Endometrium (tissue), 2 donors: Measurements from ENCODE around the gene SLC9A9.
A peak's percentile ranks its signal among the peaks of the same experiment; 100 is the strongest.
"Not testable (repeated sequence)": the region's sequence is repeated elsewhere in the genome, so short reads cannot be mapped to it uniquely, and the experiment has no call there.

Experiments used
- FAIRE-seq: peaks from 2 replicates; lab custom pipeline; 2012; peaks lifted over from hg19 to GRCh38; lab: Jason Lieb, UNC
- donor health status: control.
- donor health status: control.

Gene SLC9A9

DNA sequence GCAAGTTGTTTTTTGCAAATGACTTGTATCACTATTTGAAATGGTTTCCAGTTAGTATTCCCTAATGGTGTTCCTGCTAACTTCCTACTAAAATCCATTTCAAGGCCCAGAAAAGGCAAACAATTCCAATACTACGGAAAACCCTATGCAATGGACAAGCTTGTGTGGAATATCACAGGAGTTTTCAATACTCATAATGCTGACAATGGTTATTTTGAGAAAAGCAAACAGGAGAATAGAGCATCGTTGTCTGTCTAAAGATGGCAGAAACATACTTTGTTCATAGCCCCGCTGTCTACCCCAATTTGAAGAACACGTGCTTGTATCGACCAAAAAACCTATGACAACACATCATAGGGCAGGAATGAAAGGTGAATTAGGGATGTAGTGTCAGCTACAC is 400.8 kb downstream of the SLC9A9 start:
- no peak for FAIRE-seq

DNA sequence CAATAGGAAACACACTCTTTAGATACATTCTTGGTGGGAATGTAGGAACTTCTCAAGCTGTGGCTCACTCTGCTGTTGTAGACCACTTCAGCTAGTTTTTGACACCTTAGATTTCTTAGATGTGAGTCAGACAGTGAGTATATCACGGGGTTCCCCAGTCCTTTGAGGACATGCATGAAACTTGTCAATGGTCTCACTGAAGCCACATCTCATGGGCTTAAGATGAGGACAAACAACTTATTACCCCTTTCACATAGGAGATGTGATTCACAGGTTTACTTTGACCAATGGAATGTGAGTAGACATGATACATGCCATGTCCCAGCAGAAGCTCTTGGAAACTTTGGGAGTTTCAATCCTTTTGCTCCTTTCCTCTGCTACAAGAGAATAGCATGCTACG is 403.1 kb downstream of the SLC9A9 start:
- FAIRE-seq: no peak

DNA sequence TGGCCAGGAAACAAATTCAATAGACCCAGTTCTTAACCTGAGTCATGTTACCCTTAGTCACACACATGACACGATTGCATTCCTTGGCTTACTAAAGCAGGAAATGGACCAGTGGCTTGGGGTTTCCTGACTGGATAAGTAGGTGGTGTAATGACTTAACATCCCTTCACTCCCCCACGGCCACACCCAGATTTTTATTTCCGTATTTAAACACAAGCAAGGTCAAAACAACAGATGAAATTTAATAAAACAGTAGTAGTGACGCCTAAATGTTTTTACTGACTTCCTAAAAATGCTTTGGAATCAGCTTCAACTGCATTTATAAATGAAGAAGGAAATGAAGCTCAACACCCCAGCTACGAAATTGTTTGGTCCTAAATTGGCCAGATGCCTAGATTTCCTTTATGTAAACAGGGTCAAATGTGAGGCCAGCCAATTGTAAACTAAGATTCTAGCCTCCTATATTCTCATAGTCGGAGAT is 404.4 kb downstream of the SLC9A9 start:
- FAIRE-seq: peak; percentile 87

DNA sequence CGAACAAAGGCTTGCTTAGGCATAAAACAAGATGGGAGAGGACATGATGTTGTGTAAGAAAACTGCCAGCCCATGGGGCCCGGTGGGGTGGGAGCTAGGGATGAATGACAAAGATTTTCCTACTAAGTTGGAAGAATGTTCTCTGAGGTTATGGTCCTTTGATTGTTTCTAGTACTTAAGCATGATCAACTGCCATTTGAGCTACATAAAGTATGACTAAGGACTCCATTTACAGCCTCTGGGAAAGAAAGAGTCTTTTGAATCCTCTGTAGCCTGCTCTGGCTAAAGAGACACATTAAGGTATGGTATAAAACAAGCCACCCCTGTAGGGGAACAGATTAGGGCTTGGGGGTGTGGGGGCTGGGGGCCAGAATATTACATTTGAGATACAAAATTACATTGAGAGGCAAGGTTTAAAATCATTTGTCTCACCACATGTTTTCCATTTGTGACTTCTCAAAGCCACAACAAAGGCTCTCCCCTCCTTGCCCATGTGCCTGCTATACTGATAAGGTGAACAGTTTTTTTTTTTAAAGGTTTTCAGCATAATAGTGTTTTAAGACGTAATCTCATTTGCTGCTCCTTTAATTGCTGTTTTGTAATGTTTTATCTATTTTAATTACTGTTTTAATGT is 405.3 kb downstream of the SLC9A9 start:
- FAIRE-seq: no peak

DNA sequence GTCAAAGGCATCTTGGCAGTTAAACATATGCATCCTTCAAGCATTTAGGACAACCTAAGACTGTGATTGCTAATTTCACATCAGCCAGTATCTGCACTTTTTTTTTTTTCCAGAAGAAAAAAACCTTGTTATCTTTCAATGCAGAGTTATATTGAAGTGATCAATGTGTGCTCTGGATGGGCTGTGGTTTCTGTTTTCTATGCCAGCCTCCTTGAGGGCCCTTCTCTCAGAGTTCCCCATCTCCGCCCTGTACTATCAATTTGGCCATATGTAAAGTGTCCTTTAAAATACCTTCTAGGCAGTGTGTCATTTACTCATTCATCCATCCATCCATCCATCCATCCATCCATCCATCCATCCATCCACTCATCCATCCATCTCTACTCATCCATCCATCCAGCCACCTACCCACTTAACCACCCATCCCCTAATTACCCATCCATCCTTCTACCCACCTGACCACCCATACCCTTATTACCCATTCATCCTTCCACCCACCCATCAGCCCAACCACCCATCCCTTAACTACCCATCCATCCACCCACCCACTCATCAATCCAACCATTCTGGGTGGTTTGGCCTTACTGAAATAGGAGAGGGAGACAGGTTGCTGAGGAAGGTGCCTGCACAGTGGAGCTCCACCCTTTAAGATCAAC is 406.6 kb downstream of the SLC9A9 start:
- FAIRE-seq: no peak

DNA sequence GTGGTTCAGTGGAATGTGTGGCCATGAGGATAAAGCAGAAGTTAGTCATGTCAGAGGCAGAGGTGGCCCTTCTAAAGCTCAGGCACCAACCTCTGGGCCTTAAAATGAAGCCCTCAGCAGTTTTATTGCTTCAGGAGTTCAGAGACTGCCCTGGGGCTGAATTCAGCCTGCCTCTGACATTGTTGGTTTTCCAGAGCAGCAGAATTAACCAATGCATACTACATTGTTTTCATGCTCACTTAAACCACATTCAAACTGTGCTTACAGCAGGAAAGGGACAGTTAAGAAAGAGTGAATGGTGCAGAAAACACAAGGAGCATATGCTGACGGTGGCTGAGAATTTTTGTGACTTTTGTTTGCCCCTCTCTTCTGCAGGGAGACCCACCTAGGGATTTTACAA is 408.5 kb downstream of the SLC9A9 start:
- no peak for FAIRE-seq

DNA sequence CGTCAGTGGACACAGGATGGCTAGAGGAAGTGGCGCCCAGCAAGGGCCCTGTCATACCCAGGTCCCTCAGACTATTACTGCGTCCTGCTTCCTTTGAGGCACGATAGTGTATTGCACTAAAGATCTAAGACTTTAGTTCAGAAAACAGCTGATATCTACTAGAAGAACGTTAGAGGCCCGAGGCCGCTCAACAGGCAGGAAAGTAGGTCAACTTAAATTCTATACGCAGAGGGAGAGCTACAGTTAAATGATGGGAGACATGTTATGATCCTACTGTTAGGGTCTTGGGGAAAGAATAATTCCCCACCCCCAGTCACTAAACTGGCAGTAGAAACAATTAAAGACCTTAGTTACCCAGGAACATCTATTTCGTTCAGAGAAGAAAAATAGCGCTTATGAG is 410.9 kb downstream of the SLC9A9 start:
- FAIRE-seq: no peak

DNA sequence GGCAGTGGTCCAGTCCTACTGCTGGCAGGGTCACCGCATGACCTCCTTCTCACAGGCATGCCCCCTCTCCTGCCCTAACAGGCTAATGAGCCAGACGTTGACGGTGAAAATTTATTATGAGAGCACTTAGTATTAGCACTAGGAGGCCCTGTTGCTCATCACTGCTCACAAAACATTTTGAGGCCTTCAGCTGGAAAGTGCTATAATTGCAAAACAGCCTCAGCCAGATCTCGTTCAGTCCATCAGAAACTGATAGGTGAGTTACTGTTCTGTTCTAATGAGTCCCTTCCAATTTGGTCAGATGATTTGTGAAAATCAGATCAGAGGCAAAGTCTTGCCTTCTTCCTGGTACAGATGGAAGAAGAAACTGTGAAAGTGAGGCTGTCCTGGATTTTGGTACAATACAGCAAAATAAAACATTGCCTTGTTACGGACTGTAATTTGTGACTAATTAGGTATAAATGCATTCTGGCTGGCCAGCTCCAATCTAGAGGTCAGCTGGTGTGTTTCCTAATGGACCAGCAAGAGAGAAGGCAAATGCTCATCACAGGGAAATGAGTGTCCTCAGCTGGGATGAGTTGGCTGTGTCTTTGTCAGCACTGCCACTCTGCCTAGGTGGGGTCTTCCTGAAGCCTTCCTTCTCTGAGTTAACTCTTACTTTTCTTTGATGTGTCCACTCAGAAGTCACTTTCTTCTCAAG is 411.9 kb downstream of the SLC9A9 start:
- FAIRE-seq: no peak

DNA sequence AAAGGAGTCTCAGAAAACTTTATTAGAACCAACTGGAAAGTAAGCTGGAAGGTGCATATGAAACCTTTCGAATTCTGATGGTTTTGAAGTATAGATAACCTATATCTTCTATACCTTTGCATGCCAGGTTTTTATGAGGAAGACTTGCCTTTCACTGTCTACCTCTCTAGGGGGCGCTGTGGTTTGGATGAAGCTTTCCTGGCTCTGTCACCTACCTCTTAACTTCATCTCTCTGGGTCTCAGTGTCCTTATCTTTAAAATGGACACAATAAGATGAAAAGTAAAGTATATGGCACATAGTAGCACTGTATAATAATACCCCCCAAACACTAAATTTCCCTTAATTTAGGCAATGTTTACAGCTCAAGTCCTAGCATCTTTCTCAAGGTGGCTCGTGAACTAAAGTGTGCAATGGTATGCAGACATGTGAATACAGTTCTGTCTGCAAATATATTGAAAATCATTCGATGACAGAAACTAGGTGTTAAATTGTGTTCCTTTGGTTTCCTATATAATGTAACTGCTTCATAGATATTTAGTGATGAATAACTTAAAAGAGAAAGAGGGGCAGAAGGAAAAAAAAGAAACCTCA is 414.4 kb downstream of the SLC9A9 start:
- no peak for FAIRE-seq

DNA sequence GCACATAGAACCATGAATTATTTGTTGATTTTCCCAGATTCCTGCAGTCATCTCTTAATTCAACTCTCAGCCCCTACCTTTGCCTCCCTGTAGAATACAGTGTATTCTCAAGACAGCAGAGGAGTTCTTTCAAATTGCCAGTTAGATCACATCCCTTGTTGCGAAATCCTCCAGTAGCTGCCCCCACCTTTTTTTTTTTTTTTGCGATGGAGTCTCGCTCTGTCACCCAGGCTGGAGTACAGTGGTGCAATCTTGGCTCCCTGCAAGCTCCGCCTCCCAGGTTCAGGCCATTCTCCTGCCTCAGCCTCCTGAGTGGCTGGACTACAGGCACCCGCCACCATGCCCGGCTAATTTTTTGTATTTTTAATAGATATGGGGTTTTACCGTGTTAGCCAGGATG is 417.0 kb downstream of the SLC9A9 start:
- not testable (repeated sequence) for FAIRE-seq

DNA sequence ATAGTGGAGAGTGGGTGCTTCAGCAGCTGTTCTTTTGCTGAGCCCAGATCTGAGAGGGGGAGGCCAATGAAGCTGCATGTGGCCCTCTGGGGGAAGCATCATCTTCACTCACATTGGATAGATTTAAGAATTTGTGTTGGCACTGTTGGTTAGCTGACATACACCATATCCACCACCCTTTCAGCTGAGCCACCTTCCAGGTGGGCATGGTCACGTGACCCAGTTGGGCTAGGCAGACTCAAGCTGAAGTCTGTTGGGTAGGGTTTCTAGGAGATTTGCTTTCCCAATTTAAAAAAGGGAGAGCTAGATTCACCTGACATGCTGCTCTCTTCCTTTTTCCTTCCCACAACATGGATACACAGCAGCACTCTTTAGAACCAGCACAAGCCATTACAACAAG is 417.7 kb downstream of the SLC9A9 start:
- FAIRE-seq: no peak

DNA sequence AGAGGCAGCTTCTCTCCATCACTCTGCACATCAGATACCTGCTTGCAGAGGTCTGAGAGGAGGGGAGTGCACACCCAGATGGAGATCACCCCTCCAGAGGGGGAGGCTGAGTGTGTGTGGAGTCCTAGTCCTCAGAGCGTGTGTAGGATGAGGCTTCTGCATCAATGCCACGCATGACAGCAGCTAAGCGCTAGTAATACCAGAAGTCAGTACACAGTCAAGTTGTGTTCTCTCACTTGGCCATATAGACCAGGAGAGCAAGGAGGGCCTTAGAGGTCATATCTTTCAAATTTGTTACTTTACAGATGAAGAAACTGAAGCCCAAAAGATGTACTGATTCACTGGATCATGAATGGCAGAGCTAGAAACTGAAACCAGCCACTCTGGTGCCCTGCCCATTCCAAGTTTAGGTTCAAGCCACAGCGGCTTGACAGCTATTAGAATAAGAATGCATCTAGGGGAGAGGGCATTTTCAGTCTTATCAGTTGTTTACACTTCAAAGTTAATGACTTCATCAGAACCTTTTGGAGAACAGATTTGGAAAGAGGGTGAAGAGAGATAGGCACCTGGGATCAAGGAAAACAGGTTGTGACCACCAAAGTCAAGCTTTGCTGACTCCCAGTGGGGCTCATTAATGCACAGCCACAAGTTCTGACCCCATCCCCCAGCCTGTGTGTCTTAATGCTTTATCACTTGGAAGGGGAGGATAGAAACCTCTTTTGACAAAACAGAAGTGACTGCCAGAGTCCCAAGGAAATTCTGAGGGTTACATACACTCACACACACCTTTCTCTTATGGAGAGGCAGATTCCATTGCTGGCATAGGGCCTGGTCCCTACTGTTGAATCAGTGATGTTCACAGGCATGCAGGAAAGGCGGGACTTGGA is 418.4 kb downstream of the SLC9A9 start:
- FAIRE-seq: no peak

DNA sequence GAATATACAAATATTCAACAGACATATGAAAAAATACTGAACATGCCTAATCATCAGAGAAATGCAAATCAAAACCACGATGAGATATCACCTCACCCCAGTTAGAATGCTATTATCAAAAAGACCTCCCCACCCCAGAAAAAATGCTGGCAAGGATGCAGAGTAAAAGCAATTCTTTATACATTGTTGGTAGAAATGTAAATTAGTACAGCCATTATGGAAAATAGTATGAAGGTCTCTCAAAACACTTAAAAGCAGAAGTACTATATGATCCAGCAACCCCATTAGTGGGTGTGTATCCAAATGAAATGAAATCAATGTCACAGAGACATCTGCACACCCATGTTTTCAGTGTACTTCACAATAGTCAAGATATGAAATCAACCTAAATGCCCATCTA is 420.0 kb downstream of the SLC9A9 start:
- FAIRE-seq: no peak

DNA sequence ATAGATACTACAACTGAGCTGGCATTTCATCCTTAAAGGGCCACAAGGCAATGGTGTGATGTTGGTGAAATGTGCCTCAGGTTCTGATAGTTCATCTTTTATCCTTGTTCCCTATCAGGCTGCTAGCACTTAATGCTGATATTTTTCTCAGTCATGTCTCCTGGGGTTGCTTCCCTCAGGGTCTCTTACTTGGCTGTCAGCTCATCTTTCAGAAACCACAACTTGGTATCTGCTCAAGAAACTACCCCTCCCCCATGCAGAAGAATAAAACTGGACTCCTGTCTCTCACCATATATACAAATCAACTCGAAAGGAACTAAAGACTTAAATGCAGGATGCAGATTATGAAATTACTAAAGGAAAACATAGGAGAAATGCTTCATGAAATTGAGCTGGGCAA is 420.6 kb downstream of the SLC9A9 start:
- FAIRE-seq: no peak

DNA sequence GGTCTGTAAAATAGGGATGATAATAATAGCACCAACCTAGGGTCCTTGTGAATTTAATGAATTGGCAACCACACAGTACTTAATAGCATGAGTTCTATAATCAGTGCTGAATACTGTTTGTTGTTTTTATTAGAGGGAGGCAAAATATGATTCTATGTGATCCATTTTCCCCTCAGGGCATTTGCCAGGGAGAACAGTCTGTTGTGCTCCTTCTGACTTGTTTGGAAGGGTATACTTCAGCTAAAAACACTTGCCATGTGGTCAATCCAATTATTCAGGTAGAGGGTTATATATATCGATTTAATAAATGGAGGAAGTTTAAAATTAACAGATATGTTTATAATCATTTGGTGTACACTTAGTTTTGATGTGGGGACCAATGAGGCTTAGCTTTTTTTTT is 423.4 kb downstream of the SLC9A9 start:
- FAIRE-seq: no peak

DNA sequence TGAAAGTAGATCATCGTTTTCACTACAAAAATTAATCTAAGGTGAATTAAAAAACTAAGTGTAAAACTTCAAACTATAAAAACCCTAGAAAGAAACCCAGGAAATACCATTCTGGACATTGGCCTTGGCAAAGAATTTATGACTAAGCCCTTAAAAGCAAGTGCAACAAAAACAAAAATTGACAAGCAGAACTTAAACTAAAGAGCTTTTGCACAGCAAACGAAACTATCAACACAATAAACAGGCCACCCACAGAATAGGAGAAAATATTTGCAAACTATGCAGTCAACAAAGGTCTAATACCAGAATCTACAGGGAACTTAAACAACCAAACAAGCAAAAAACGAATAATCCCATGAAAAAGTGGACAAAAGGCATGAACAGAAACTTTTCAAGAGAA is 426.7 kb downstream of the SLC9A9 start:
- FAIRE-seq: peak; percentile 97

DNA sequence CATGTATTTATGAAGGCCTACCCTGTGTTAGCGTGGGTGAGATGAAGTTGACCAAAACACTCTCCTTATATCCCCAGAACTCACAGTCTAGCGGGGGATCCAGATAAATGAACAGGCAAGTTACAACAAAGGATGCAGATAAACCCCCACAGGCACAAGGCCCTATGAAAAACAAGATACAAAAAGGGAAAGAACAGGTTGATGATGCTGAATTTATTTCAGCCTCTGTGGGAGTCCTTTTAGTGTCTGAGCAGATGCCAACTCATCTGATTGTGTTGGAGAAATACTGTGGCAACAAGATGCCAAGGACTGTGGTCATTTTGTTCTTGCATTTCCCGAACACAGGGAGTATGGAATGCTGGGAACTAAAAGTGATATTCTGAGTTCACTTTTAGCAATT is 428.7 kb downstream of the SLC9A9 start:
- no peak for FAIRE-seq

DNA sequence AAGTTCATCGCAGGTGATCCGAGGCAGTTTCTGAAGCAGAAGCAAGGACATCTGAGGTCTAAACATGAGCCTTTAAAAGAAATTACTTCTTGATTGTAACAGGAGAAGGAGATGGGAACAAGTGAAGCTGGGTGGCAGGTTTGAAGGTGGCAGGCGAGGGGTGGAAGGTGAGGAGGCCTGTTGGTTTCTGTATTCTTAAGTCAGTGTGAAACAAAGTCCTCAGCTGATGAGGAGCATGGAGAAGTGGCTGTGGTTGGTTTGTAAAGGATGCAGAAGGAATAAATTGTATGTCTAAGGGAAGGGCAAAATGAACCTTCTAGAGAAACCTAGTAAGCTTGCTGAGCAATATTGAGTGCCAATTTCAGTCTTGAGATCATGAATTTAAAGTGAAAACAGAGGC is 429.9 kb downstream of the SLC9A9 start:
- FAIRE-seq: no peak

DNA sequence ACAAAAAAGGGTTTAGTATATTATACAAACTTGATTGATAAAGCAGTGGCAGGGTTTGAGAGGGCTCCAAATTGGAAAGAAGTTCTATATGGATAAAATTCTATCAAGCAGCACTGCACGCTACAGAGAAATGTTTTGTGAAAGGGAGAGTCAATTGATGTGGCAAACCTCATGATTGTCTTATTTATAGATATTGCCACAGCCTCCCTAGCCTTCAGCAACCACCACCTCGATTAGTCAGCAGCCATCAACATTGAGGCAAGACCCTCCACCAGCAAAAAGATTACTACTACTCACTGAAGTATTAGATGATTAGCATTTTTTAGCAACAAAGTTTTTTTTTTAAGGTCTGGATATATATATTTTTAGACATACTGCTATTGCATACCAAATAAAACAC is 432.0 kb downstream of the SLC9A9 start:
- FAIRE-seq: no peak

DNA sequence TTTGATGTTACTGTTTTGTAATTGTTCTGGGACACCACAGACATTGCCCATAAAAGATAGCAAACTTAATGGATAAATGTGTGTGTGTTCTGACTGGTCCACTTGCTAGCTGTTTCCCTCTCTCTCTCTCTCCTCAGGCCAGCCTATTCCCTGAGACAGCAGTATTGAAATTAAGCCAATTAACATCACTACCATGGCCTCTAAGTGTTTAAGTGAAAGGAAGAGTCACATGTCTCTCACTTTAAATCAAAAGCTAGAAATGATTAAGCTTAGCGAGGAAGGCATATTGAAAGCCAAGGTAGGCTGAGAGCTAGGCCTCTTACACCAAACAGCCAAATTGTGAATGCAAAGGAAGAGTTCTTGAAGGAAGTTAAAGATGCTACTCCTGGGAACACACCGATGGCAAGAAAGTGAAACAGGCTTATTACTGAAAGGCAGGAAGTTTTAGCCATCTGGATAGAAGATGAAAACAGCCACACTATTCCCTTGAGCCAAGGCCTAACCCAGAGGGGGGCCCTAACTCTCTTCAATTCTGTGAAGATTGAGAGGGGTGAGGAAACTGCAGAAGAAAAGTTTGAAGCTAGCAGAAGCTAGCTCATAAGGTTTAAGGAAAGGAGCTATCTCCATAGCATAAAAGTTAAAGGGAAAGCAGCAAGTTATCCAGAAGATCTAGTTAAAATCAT is 433.6 kb downstream of the SLC9A9 start:
- no peak for FAIRE-seq

DNA sequence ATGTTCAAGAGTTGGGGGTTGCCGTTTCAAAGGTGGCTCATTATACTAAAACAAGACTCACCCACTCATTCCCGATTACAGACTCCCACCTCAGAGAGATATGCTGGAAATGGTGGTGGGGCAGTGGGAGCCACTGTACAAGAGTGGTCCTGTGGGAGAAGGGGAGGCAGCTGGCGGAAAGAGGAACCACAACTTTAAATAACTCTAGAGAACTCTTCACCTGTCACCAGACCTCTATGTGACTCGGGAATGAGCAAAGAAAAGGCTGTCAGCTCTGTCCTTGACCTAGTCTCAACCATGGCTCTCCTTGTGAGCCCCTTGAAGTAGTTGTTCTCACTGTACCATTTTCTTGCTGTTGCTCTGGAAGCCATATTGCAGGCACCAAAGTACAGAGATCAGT is 434.9 kb downstream of the SLC9A9 start:
- FAIRE-seq: no peak

DNA sequence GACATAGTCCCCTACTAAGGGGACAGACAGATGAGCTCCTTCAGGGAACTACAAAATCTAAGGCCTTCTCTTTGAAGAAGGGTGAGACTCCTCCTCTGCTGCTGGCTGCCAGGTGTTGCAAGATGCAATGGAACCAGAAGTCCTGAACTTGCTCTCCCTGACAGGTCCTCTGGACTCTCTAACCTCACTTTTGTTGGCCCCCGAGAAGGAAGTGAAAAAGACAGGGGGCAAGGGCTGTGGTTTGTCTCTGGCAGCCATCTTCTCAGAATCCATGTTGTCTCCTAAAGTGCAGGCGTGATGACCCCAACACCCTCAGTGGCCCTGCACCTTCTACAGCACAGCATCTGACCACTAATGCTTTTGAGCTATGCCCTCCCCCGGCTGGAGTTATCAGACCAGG is 436.2 kb downstream of the SLC9A9 start:
- no peak for FAIRE-seq
